ENCODE results near the gene BEGAIN.
A peak's percentile ranks its signal among the peaks of the same experiment; 100 is the strongest.

BEGAIN gene

GRCh38 chr14:100568998-100569733 lies 18.1 kb downstream of the BEGAIN start:
- no peak overlapping the region; the same call in 1 of the 2 replicates for H3K4me3 ChIP-seq (ENCODE audit: low read depth, low read length)
- no peak for DNase-seq (ENCODE audit: low read depth, low spot score)
- POLR2A ChIA-PET: no interaction called here
- TF ChIP-seq CTCF (IDR thresholded peaks at IDR 0.05; ENCODE audit: insufficient read depth, low read length, missing control alignments): no peak
- CTCF ChIA-PET: interaction anchor here (0.9 to 1.4 kb wide), 4 partner anchors 25 to 185 kb away, joined by 3 to 4 read pairs (median 3); no protein-coding TSS in a partner anchor

- peak overlapping the region; percentile 34 for H3K4me3 ChIP-seq (ENCODE audit: low read depth, low read length)
- no peak for TF ChIP-seq CTCF (IDR thresholded peaks at IDR 0.05; ENCODE audit: insufficient read depth, low read length, missing control alignments)
- no peak for DNase-seq (ENCODE audit: low read depth, low spot score)
- CTCF ChIA-PET: interaction anchor here (1.1 to 1.4 kb wide), 2 partner anchors 26 to 77 kb away, joined by 3 read pairs; no protein-coding TSS in a partner anchor
- POLR2A ChIA-PET: no interaction called here
These were observed 18.8 kb downstream of the BEGAIN start for GRCh38 chr14:100568164-100568997.

GRCh38 chr14:100567877-100568163 lies 19.4 kb downstream of the BEGAIN start:
- no peak for TF ChIP-seq CTCF (IDR thresholded peaks at IDR 0.05; ENCODE audit: insufficient read depth, low read length, missing control alignments)
- ChIA-PET POLR2A (no interaction called here), CTCF (no interaction called here)
- no peak overlapping the region for H3K4me3 ChIP-seq (ENCODE audit: low read depth, low read length)
- DNase-seq (ENCODE audit: low read depth, low spot score): no peak

GRCh38 chr14:100567009-100567876 lies 20.0 kb downstream of the BEGAIN start:
- DNase-seq (ENCODE audit: low read depth, low spot score): no peak
- no peak for TF ChIP-seq CTCF (IDR thresholded peaks at IDR 0.05; ENCODE audit: insufficient read depth, low read length, missing control alignments)
- H3K4me3 ChIP-seq (ENCODE audit: low read depth, low read length): no peak overlapping the region
- POLR2A ChIA-PET: no interaction called here
- CTCF ChIA-PET: no interaction called here

GRCh38 chr14:100566586-100566985 lies 20.6 kb downstream of the BEGAIN start:
- DNase-seq (ENCODE audit: low read depth, low spot score): no peak
- H3K4me3 ChIP-seq (ENCODE audit: low read depth, low read length): no peak overlapping the region
- CTCF ChIA-PET: no interaction called here
- no peak for TF ChIP-seq CTCF (IDR thresholded peaks at IDR 0.05; ENCODE audit: insufficient read depth, low read length, missing control alignments)
- POLR2A ChIA-PET: no interaction called here

GRCh38 chr14:100566119-100566518 lies 21.1 kb downstream of the BEGAIN start:
- TF ChIP-seq CTCF (IDR thresholded peaks at IDR 0.05; ENCODE audit: insufficient read depth, low read length, missing control alignments): no peak
- ChIA-PET POLR2A (no interaction called here), CTCF (no interaction called here)
- no peak for DNase-seq (ENCODE audit: low read depth, low spot score)
- no peak overlapping the region for H3K4me3 ChIP-seq (ENCODE audit: low read depth, low read length)
